ENCODE data around the gene E2F8. TPM values are rescaled to one million over a fixed set of nuclear protein-coding genes. Genes with fewer than 3 reads are reported as not detected.
A peak's percentile ranks its signal among the peaks of the same experiment; 100 is the strongest.

Gene E2F8
- total and polyA plus RNA-seq, 3 donors from 2014 or later: 1.1 to 5.3 (median 1.3) TPM

- H3K27me3 ChIP-seq: no peaks in the 10 kb centered on the region
- no peaks in the 10 kb centered on the region for H3K9me3 ChIP-seq
- H3K4me3 ChIP-seq: peak overlapping the region; percentile 58 to 59
- DNase-seq: no peak
- no peak overlapping the region for H3K27ac ChIP-seq
- H3K36me3 ChIP-seq (ENCODE audit: low read depth, missing control alignments): no peaks in the 10 kb centered on the region
- 1 to 2% methylated on average over 53 to 54 of the region's 92 CpGs for WGBS, 2 donors
- TF ChIP-seq POLR2A (IDR thresholded peaks at IDR 0.05) (no peak), CTCF (IDR thresholded peaks at IDR 0.05) (no peak)
- intact Hi-C loops (cut with DNase I; ENCODE audit: low total_unique reads): no loop called here
- H3K4me1 ChIP-seq: peaks cover 4% of the 10 kb centered on the region
These were observed 774 bp upstream of the E2F8 start for GRCh38 chr11:19241260-19242178.

GRCh38 chr11:19239039-19239438, 1.7 kb downstream of the E2F8 start:
- Histone ChIP-seq H3K4me1 (peaks cover 4% of the 10 kb centered on the region), H3K4me3 (no peak overlapping the region), H3K27me3 (no peaks in the 10 kb centered on the region), H3K36me3 (ENCODE audit: low read depth, missing control alignments) (no peaks in the 10 kb centered on the region), H3K27ac (no peak overlapping the region), H3K9me3 (no peaks in the 10 kb centered on the region)
- no peak for DNase-seq
- no peak for TF ChIP-seq CTCF (IDR thresholded peaks at IDR 0.05)
- TF ChIP-seq POLR2A (IDR thresholded peaks at IDR 0.05): no peak
- intact Hi-C loops (cut with DNase I; ENCODE audit: low total_unique reads): no loop called here
- 79 to 95% methylated on average over 3 of the region's 3 CpGs for WGBS, 2 donors

GRCh38 chr11:19237813-19238212, 2.9 kb downstream of the E2F8 start:
- no peak overlapping the region for H3K4me3 ChIP-seq
- TF ChIP-seq CTCF (IDR thresholded peaks at IDR 0.05) (no peak), POLR2A (IDR thresholded peaks at IDR 0.05) (no peak)
- H3K9me3 ChIP-seq: no peaks in the 10 kb centered on the region
- H3K27ac ChIP-seq: no peak overlapping the region
- no peaks in the 10 kb centered on the region for H3K36me3 ChIP-seq (ENCODE audit: low read depth, missing control alignments)
- no peak for DNase-seq
- WGBS, 2 donors: 81 to 85% methylated on average over 5 of the region's 5 CpGs
- no peaks in the 10 kb centered on the region for H3K27me3 ChIP-seq
- peaks cover 4% of the 10 kb centered on the region for H3K4me1 ChIP-seq
- intact Hi-C loops (cut with DNase I; ENCODE audit: low total_unique reads): no loop called here

- intact Hi-C loops (cut with DNase I; ENCODE audit: low total_unique reads): no loop called here
- no peak for DNase-seq
- no peak for TF ChIP-seq POLR2A (IDR thresholded peaks at IDR 0.05)
- TF ChIP-seq CTCF (IDR thresholded peaks at IDR 0.05): no peak
These were observed 3.4 kb downstream of the E2F8 start for GRCh38 chr11:19237381-19237780.

More at GRCh38 chr11:19237381-19237780, 3.4 kb downstream of the E2F8 start:
- H3K4me1 ChIP-seq: peaks cover 4% of the 10 kb centered on the region
- WGBS, 2 donors: 85 to 94% methylated on average over 8 of the region's 8 CpGs
- no peaks in the 10 kb centered on the region for H3K27me3 ChIP-seq
- no peaks in the 10 kb centered on the region for H3K36me3 ChIP-seq (ENCODE audit: low read depth, missing control alignments)
- H3K9me3 ChIP-seq: no peaks in the 10 kb centered on the region
- no peak overlapping the region for H3K4me3 ChIP-seq
- H3K27ac ChIP-seq: no peak overlapping the region

Measured in testis (tissue), 3 donors.